NCI-H69 (cell line): Measurements from ENCODE around the gene PTCD1.
"Not testable (repeated sequence)": the region's sequence is repeated elsewhere in the genome, so short reads cannot be mapped to it uniquely, and the experiment has no call there.

ENCODE experiments used
- DNase-seq: peaks from one replicate; lab custom pipeline; 2025; lab: John Stamatoyannopoulos, UW

PTCD1 gene

DNA sequence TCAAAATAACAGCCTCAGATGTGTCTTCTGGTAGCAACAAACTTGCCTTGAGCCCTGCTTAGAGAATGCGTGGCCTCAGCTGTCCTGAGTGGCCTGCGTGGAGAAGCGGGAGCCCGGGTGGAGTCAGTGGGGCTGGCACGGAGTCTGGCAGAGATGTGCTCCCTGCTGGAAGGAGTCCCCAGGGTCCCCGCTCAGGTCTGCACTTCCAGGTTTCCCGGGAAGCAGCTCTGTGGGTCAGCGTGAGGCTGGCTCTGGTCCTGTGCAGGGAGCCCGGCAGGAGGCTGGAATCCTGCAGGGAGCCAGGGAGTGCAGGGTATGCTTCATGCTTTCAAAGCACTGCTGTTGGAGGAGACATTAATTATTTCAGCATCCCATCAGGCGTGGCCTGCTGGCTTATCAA, 10.3 kb upstream of the PTCD1 start:
- DNase-seq, result no peak

DNA sequence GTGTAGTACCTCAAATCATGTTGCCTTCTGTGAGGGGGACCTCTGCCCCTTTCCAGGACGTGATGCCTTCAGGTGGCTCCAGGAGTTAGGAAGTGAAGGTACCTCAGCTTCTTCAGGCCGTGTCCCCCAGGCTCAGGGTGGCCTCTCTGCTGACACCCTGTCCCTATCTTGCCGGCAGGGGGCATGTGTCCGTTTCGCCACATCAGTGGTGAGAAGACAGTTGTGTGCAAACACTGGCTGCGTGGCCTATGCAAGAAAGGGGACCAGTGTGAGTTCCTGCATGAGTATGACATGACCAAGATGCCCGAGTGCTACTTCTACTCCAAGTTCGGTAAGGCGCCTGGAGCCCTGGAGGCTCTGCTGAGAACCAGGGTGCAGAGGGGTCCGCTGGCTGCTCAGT, 9.3 kb upstream of the PTCD1 start:
- DNase-seq, result no peak

DNA sequence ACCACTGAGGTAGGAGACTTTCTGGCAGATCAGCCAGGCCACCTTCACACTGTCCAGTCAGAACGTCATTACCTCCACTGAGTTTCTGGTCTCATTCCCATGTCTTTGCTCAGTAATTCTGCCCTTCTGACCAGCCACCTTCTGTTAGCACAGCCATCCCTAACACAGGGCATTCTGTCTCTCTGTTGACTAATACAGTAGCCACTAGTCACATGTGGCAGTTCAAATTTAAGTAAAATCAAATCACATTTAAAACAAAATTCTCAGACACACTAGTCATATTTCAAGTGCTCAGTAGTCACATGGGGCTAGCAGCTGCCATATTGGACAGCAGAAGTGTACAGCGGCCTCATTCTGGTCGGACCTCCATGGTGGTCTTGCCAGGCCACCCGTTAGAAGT, 7.5 kb upstream of the PTCD1 start:
- DNase-seq, result no peak

GRCh38 chr7:99440195-99440594, 1.6 kb upstream of the PTCD1 start:
- DNase-seq, result no peak

DNA sequence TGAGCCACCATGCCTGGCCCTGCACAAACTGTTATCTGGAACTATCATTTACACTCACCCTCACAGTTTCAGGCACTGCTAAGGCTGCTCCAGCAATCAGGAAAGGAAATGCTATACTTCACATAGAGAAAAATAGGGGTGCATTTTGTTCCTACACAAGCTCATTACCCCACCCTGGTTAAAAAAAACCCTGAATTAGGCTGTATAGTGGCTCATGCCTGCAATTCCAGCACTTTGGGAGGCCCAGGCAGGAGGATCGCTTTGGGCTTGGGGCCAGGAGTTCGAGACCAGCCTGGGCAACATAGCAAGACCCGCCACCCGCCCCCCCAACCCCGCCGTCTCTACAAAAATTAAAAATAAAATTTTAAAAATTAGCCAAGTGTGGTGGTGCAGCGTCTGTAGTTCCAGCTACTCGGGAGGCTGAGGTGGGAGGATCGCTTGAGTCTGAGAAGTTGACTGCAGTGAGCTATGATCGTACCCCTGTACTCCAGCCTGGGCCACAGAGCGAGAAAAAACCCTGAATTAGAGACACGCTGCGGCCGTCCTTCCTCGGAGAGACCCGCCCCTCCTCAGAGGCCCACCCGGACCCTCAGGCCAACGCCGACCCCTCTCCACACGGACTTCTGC, 539 bp downstream of the PTCD1 start:
- no peak for DNase-seq

GRCh38 chr7:99433158-99433557, 5.4 kb downstream of the PTCD1 start:
- no peak for DNase-seq

GRCh38 chr7:99431756-99432540, 6.7 kb downstream of the PTCD1 start:
- DNase-seq, result not testable (repeated sequence)

DNA sequence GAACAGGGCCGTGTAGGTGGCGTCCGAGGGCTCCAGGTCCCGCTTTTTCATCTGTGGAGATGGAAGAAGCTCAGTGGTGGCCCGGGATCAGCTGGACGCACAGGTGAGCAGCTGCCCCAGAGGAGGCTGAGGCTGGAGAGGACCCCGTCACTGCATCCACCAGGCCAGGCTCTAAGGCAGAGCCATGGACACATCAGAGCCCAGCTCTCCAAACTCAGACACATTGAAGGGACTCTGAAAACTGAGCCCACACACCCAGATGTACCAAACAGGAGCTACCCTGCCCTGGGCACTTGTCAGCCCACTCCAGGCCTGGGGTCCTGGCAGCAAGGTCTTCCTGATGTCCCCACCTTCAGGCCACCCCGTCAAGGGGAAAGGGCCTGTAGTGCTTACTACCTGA, 8.8 kb downstream of the PTCD1 start:
- no peak for DNase-seq

- peak; percentile 82 for DNase-seq
Observed at GRCh38 chr7:99428972-99429566, 9.5 kb downstream of the PTCD1 start.

DNA sequence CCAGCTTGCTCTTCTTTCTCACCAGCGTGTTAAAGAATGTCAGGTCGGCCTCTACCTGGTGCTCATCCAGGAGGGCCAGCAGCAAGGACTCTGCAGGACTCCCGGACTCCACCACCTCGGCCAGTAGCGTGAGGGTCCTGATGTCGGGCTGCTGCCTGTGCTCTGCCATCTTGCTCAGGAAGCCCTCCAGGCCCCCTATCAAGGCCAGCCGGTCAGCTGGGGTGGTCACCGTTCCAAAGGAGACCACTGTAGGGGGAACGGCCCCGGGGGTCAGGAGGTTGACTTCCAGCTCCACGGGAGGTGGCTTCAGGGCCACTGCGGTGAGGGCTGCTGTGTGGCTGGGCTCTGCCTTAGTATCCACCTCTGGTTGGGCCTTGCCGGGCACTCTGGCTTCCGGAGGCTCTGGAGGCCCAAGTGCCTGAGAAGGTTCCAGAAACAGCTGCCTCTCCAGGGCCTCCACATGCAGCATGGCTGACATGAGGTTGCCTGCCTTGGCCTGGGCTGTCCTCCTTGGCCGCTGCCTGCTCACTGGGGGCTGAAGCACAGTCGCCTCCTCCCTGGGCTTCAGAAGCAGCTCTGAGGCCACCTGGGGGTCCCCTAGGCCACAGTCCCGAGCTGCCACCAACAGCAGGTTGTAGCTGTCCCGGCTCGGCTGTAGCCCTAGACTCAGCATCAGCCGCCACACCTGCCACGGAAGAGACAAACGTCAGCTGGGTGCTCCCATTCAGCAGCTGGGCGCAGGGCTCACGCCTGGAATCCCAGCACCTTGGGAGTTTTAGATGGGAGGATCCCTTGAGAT, 13.5 kb downstream of the PTCD1 start:
- no peak for DNase-seq

DNA sequence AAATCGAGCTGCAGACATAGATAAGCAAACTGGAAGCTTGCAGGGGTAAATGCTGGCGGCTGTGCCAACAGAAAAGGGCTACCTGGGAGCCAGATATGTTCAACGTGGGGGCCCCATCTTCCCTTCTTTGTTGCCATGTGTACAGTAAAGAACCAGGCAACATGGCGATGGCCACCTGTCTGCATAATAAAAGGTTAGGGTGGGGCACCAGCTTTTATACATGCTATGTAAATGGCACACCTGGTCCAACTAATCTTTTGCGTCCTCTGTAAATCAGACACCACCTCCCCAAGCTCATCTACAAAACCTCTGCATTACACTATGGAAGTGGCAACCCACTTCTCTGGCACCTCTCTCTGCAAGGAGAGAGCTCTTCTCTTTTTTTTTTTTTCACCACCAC, 16.0 kb downstream of the PTCD1 start:
- DNase-seq, result peak; percentile 78

GRCh38 chr7:99422186-99422585, 16.4 kb downstream of the PTCD1 start:
- DNase-seq, result peak; percentile 35

DNA sequence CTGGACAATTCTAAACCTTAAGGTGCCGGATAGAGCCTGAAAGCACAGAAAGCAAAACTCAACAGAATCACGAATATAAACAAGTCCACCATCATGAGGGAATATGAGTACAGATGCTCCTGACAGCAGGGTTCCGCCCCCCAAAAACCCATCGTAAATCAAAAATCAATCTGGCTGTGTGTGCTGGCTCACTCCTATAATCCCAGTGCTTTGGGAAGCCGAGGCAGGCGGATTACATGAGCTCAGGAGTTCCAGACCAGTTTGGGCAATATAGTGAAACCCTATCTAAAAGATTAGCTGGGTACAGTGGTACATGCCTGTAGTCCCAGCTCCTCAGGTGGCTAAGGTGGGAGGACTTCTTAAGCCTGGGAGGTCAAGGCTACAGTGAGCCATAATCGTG, 17.6 kb downstream of the PTCD1 start:
- DNase-seq, result no peak

- no peak for DNase-seq
Observed at GRCh38 chr7:99420213-99420612, 18.4 kb downstream of the PTCD1 start.

DNA sequence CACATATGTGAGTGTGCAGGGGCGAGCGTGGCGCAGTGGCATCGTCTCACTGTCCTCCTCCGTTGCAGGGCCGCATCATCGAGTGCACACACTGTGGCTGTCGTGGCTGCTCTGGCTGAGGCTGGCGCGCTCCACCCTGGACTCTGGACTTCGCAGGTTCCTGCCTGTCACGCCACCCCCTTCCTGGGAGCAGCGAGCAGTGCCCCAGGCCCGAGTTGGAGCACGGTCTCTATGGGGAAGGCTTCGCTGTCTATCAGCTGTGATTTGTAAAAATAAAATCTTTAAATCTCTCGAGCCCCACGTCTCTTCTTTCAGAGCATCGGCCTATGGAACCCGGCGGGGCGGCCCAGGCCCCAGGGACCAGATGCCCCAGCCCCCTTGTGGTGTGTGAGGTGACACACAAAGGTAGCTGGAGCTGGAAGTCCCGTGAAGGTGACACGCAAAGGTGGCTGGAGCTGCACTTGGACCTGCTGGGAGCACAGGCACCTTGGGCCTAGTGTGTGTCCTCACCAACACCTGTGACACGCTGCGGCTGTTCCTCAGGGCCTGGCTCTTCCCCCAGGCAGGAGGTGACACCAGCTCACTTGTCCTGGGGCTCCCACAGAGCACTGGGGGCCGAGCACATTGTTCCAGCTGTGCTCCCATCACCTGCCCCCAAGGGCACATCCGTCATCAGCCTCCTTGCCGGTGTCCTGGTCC, 19.1 kb downstream of the PTCD1 start:
- DNase-seq, result no peak

DNA sequence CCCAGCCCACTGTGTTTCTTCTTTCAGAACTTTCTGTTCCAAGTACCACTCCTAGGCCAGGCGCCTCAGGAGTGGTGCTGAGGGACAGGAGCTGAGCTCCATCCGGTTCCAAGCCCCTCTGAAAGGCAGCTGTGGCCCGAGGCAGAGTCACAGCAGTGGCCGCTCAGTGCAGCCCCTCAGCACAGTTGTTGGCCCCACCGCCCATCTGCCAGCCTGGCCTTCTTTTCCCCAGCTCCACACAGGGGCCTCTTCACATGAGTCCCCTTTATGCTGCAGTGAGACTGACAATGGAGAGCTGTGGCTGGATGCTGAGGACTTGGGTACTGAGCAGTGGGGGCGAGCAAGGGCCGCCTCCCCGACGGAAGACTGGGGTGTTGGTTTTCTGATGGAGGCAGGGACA, 20.3 kb downstream of the PTCD1 start:
- DNase-seq, result no peak

DNA sequence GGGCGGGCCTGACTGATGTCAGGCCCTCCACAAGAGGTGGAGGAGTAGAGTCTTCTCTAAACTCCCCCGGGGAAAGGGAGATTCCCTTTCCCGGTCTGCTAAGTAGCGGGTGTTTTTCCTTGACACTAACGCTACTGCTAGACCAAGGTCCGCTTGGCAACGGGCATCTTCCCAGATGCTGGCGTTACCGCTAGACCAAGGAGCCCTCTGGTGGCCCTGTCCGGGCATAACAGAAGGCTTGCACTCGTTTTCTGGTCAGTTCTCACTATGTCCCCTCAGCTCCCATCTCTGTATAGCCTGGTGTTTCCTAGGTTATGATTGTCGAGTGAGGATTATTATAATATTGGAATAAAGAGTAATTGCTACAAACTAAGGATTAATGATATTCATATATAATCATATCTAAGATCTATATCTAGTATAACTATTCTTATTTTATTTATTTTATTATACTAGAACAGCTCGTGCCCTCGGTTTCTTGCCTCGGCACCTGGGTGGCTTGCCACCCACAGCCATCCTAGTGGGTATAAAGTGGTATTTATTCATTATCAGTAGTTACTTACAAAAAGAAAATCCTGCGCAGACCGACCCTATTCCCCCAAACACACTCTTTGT, 23.0 kb downstream of the PTCD1 start:
- peak; percentile 63 for DNase-seq

DNA sequence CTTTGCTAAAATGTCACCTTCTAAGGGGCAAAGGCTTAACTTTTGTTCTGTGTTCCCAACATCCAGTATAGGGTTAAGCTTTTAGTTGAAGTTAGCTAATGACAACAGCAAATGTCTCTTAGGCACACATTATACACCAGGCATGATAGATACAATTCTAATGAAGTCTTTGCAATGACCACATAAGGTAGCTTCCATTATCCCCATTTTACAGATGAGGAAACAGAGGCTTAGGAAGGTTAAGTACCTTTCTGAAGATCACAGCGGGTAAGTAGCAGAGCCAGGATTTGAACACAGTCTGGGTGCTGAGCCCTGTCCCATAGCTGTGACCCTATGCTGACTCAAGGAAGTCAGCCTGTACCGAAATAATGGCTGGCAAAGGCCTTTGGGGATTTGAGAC, 28.0 kb downstream of the PTCD1 start:
- DNase-seq, result no peak

- no peak for DNase-seq
Observed at GRCh38 chr7:99409806-99410205, 28.8 kb downstream of the PTCD1 start.

GRCh38 chr7:99409192-99409572, 29.4 kb downstream of the PTCD1 start:
- peak; percentile 42 for DNase-seq

DNA sequence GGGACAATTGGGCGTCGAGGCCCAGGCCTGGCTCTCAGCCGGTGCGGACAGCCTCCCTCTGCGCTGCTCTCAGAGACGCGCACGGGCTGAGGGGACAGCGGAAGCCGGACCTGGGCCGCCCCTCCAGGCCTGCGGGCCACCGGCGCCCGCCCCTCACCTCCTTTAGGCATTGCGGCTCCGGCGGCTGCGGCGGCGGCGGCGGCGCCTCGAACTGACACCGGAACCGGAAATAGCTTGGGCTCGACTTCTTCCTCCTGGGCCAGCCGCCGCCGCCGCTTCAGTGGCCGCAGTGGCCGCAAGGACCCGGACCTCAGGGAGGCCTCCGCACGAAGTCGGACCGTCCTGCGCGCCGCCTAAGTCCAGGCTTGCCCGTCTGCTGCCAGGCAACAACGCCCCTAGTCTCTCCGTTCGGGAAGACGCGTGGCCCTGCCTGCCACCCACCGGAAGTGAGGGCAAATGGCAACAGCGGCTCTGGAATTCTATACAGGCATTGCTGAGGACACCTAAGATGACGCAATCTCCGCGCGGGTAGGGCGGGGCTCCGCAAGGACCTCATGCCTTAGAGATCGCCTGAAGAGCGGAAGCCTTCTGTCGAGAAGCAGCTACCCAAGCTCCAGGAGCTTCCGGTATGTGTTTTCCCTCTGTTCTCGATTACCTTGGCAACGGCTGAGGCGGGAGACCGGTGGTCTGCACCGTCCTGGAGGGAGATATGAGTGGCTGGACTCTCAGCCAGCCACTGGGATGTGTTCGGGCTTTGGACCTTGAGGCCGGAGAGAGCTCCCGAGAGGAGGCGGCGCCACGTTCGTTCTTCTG, 30.0 kb downstream of the PTCD1 start, which contains the start of the genes BUD31 and PDAP1:
TSS of gene BUD31 (plus strand) at position 591 of the 813 bp plus-strand sequence. CDS start 2,124 bp downstream, outside the sequence.
TSS of gene PDAP1 (minus strand) at position 219 of the 813 bp plus-strand sequence. CDS start at position 170, 49 bp downstream.
- peak; percentile 97 for DNase-seq
